ENCODE measurements around the gene WIPF1.
A peak's percentile ranks its signal among the peaks of the same experiment; 100 is the strongest.

WIPF1 gene

GRCh38 chr2:174512345-174512744 is 85.3 kb downstream of the WIPF1 start:
- no peak overlapping the region for H3K4me3 ChIP-seq (ENCODE audit: low read depth, low read length)
- TF ChIP-seq CTCF (conservative IDR thresholded peaks at IDR 0.05; ENCODE audit: low read depth, low read length): no peak
- no peak for DNase-seq (ENCODE audit: low read depth)

- H3K4me3 ChIP-seq (ENCODE audit: low read depth, low read length): no peak overlapping the region
- DNase-seq (ENCODE audit: low read depth): no peak
- TF ChIP-seq CTCF (conservative IDR thresholded peaks at IDR 0.05; ENCODE audit: low read depth, low read length): no peak
Measured at GRCh38 chr2:174511580-174512260, 85.9 kb downstream of the WIPF1 start.

GRCh38 chr2:174510583-174511189 is 86.9 kb downstream of the WIPF1 start:
- DNase-seq (ENCODE audit: low read depth): peak; percentile 32
- TF ChIP-seq CTCF (conservative IDR thresholded peaks at IDR 0.05; ENCODE audit: low read depth, low read length): no peak
- no peak overlapping the region for H3K4me3 ChIP-seq (ENCODE audit: low read depth, low read length)

All from choroid plexus epithelial cell (primary cell).